HL-60 (cell line): Measurements from ENCODE around the gene RBM42.

ENCODE experiments used
- DNase-seq, 2 experiments: peaks; one replicate each; pipeline ENCODE4 v3.0.0-alpha.2; 2010 to 2020; ENCODE audit warnings: low read depth in 1 of 2, low spot score in 1 of 2
- H3K27ac ChIP-seq: fragments of 250-450 bp; sonication (Bioruptor Pico); replicated peaks from 2 replicates; pipeline ENCODE4 v1.5.1; 2020; ENCODE audit warnings: mild to moderate bottlenecking, moderate library complexity
- H3K27me3 ChIP-seq: fragments of 250-450 bp; sonication (Bioruptor Pico); 2 replicates; pipeline ENCODE4 v1.5.1; 2021; ENCODE audit warnings: mild to moderate bottlenecking, moderate library complexity; ENCODE audit not compliant: insufficient read depth, poor library complexity, severe bottlenecking
- H3K4me3 ChIP-seq: replicated peaks from 2 replicates; pipeline ENCODE4 v1.5.1; 2011; ENCODE audit warnings: mild to moderate bottlenecking, control low read depth, low read length; ENCODE audit not compliant: insufficient read depth
- CTCF ChIP-seq: IDR thresholded peaks from one replicate; pipeline ENCODE4 v1.5.1; 2011; ENCODE audit warnings: low read length, control low read depth, inconsistent platforms; ENCODE audit not compliant: insufficient read depth
- GABPA ChIP-seq: IDR thresholded peaks from 2 replicates; pipeline ENCODE4 v1.6.1; 2012; ENCODE audit warnings: low read depth
- POLR2AphosphoS5 ChIP-seq: IDR thresholded peaks from 2 replicates; pipeline ENCODE4 v1.6.1; 2012; ENCODE audit warnings: low read depth
- REST ChIP-seq: IDR thresholded peaks from 2 replicates; pipeline ENCODE4 v1.6.1; 2012; ENCODE audit warnings: low read depth; ENCODE audit not compliant: insufficient replicate concordance
- SPI1 ChIP-seq: IDR thresholded peaks from 2 replicates; pipeline ENCODE4 v1.6.1; 2012; ENCODE audit warnings: low read depth, mild to moderate bottlenecking, borderline replicate concordance

The RBM42 gene

GRCh38 chr19:35661995-35662340, 33.1 kb downstream of the RBM42 start:
- TF ChIP-seq CTCF: no peak
- no peak for TF ChIP-seq POLR2AphosphoS5
- no peak for TF ChIP-seq GABPA
- no peak for TF ChIP-seq REST
- TF ChIP-seq SPI1: no peak
- DNase-seq: no peak
- Histone ChIP-seq H3K27ac (no peak overlapping the region), H3K27me3 (no peaks in the 10 kb centered on the region), H3K4me3 (no peak overlapping the region)

- Histone ChIP-seq H3K4me3 (no peak overlapping the region), H3K27me3 (no peaks in the 10 kb centered on the region), H3K27ac (no peak overlapping the region)
- no peak for TF ChIP-seq REST
- TF ChIP-seq SPI1: no peak
- TF ChIP-seq GABPA: no peak
- no peak for TF ChIP-seq POLR2AphosphoS5
- no peak for TF ChIP-seq CTCF
- no peak for DNase-seq
These were observed 35.1 kb downstream of the RBM42 start for GRCh38 chr19:35663981-35664380.

GRCh38 chr19:35665157-35665556, 36.3 kb downstream of the RBM42 start:
- Histone ChIP-seq H3K4me3 (no peak overlapping the region), H3K27me3 (peaks cover 3% of the 10 kb centered on the region), H3K27ac (no peak overlapping the region)
- DNase-seq: no peak
- TF ChIP-seq GABPA (no peak), REST (no peak), SPI1 (no peak), CTCF (no peak), POLR2AphosphoS5 (no peak)
